DMS79 (cell line): ENCODE results near the gene SUN3.
A peak's percentile ranks its signal among the peaks of the same experiment; 100 is the strongest.

Experiments used
- DNase-seq: peaks from one replicate; lab custom pipeline; 2025; lab: John Stamatoyannopoulos, UW

Gene SUN3, protein sequence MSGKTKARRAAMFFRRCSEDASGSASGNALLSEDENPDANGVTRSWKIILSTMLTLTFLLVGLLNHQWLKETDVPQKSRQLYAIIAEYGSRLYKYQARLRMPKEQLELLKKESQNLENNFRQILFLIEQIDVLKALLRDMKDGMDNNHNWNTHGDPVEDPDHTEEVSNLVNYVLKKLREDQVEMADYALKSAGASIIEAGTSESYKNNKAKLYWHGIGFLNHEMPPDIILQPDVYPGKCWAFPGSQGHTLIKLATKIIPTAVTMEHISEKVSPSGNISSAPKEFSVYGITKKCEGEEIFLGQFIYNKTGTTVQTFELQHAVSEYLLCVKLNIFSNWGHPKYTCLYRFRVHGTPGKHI

DNA sequence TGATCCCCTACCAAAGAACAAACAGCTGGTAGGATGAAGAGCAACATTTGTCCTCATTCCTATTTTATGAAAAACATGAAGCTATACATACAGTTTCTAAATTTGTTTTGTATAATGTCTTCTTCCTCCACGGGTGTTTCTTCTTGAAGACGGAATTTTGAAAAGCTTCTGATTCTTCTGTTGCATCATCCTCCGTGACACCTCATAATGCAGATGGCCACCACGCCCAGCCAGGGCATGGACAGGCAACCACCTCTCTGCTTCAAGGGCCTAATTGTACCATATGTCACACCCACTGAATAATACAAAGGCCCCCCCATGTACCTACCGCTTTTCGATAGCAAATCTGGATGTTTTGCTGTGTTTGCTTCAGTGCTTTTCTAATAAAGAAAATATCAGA lies at the start of gene SUN3:
TSS of gene SUN3 (minus strand) at position 170 of the 400 bp plus-strand sequence. CDS start at position 1, 169 bp downstream.
- DNase-seq = no peak

DNA sequence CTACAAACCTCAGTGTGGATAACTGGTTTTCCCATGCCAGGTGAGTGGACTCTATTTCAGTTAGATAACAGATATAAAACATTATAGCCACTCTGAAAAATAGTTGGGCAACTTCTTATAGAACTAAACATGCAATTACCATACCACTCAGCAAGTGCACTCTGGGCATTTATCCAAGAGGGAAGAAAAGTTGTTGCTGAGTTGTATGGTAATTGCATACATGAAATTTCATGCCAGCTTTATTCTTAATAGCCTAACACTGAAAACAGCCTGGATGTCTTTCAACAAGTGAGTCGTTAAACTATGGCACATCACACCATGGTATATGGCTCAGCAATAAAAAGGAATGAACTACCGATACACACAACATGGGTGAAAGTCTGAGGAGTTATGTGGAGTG lies 49.6 kb upstream of the SUN3 start:
- peak; percentile 40 for DNase-seq

DNA sequence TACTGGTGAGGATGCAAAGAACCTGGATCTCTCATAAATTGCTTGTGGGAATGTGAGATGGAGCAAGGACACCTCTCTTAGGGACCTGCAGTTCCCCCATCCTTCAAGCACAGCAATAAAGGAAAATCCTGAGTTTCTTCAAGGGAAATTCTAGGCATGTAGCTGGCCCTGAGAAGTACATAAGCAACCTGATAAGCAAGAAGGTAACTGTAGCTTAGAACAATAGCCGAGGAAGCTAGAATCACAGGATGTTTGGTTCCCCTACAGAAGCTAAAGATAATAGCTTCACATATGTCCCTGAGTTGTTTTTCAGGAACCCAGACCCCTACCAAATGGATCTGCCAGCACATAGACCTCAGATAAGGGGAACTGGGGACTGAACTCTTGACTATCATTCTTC lies 48.5 kb upstream of the SUN3 start:
- DNase-seq = no peak

DNA sequence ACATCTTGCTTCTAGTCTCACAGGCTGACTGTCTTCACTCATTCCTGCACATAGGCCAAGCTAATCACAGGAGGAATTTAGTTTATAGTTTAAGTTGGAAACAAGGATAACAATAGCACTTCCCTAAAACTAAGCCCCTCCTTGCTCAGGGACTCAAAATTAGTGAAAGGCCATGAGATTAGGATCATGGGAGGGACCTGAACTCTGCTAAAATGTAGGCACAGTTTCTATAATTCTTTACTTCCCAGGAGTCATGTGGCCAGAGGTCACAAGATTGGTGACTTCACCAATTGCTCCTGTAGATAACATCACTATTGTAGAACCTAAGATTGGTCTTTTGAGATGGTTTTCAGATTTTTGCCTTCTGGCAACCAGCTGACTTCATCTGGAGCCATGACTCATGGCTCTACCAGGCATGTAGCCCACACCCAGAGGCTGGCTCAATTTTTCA lies 45.3 kb upstream of the SUN3 start:
- no peak for DNase-seq

DNA sequence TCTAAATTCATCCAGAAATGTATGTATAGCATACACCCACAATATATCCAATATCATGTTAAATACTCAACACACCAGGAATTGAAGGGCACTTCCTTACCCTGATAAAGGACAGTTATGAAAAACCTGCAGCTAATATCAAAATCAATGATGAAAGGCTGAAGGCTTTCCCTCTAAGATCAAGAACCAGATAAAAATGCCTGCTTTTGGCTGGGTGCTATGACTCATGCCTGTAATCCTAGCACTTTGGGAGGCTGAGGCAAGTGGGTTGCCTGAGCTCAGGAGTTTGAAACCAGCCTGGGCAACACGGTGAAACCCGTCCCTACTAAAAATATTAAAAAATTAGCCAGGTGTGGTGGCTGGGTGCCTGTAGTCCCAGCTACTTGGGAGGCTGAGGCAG lies 38.6 kb upstream of the SUN3 start:
- no peak for DNase-seq

DNA sequence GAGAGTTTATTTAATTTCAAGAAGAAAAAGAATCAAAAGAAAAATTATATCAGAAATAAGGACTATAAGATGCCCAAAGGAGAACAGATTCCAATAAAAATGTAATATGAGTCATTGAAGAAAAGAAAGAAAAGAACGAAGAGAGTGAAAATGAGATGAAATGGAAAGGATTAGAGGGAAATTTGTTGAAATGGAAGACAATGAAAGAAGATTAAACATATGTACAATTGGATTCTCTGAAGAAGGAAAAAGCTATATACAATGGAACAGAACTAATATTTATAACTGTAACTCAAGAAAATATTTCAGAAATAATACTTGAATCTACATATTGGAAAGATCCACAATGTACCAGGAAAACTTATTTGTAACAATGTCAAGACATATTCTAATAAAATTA lies 35.1 kb upstream of the SUN3 start:
- no peak for DNase-seq

DNA sequence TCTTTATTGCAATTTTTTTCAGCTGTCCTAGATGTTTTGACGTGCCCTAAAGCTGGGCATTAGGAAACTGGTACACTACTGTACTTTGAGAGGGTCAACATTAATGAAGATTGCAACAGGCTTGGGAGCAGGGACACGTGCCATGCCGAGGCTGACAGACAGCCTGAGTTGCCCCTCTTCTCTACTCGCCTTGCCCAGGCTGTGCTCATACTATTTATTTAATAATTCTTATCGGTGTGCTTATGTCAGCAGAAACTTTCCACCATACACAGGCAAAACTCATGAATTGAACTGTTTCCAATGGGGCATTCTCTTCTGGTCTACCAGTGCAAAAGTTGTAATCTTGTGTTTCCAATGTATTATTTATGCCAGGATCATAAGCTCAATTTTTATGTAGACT lies 30.8 kb upstream of the SUN3 start:
- no peak for DNase-seq

DNA sequence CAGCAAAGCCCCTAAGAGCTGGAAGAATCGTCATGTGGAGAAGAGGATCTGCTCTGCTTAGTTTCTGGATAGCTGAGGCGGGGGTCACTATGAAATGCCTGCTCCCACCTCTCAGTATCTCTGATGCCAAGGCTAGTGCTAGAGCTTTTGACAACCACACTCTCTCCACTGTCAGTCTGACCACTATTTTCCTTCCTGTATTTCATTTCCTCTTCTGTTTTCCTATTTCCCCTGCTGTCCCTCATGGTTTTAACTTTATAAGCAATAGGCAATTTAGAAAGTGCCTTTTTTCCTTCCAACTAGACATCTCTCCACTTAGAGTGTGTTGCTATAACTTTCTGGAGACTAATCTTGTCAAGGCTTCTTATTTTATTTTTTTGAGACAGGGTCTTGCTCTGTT lies 30.1 kb upstream of the SUN3 start:
- no peak for DNase-seq

DNA sequence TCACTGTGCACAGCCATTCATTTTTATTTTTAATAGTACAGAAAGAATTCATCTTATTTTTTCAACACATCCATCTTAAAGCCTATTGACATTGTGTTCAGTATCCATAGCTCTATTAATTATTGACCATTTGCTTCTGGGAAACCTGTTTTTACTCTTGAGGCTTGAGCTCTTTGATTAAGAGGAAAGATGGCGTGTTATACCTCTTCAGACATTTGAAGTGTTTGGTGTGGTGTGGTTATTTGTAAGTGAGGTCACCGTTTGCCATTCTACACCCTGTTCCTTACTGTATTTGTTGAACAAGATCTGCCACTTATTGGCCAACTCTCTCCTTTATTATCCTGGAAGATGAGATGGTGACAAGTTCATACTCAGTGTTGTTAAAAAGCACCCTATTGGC lies 24.8 kb upstream of the SUN3 start:
- no peak for DNase-seq

DNA sequence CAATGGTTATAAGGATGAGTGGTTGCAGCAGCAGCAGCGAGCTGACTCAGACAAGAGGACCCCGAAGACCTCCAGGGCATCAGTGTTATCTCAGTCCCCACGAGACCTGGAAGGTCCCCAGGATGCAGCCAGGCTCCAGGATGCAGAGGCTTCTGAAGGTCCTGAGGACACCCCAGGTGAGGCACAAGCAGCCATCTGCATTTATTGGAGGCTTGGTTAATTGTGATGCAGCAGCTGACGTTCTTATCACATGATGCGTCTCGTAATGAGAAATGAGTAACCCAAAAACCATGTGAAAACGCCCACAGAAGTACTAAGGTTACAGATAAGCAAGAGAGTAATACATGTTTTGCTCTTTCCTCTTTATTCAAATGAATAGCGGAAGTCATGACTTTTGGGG lies 23.8 kb upstream of the SUN3 start:
- DNase-seq = no peak

DNA sequence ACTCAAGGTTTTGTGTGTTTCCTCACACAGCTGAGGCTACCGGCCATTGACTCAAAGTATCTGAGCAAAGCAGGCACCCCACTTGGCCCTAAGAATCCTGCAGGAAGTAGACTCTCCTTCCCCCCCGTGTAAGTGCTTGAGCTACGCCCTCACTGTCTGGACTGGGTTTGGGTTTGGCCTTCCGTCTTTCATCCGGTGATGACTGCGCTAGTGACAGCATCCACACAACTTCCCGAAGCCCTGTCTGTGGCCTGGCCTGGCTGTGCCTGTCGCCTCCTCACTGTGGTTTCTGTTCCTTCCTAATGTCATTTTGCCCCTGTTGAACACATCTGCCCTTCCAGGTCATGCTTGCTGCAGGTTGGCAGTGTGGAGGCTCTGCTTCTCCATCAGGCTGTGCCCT lies 20.9 kb upstream of the SUN3 start:
- no peak for DNase-seq

DNA sequence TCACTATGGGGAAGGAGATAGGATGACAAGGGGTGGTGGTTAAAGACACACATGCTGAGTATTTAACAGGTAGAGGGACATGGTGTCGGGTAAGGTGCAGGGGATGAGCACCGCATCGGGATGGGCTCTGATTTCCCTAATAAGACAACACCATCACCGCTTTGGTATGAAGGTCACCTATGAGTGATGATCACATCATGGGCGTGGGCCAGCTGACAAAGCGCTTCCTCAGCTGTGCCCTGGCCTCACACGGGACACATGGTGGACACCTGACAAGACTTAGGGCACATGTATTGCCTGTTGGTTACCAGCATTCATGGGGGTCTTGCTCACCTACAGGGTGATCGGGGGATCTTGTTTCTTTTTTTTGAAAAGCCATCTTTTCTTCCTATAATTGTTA lies 19.2 kb upstream of the SUN3 start:
- DNase-seq = no peak

DNA sequence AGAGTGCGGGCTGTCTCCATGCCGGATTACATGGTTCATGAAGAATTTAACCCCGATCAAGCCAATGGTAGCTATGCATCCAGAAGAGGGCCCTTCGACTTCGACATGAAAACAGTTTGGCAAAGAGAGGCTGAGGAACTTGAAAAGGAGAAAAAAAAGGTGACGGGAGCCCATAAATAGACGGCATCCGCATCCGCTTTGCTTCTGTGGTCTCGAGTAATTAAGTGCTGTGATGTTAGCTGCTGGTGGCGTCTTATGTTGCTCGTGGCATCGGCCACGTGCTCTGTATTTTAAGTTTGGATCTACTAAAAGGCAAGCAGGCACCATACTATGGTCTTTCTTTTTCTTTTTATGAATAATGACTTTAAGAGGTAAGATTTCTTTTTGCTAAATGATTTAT lies 17.6 kb upstream of the SUN3 start:
- no peak for DNase-seq

DNA sequence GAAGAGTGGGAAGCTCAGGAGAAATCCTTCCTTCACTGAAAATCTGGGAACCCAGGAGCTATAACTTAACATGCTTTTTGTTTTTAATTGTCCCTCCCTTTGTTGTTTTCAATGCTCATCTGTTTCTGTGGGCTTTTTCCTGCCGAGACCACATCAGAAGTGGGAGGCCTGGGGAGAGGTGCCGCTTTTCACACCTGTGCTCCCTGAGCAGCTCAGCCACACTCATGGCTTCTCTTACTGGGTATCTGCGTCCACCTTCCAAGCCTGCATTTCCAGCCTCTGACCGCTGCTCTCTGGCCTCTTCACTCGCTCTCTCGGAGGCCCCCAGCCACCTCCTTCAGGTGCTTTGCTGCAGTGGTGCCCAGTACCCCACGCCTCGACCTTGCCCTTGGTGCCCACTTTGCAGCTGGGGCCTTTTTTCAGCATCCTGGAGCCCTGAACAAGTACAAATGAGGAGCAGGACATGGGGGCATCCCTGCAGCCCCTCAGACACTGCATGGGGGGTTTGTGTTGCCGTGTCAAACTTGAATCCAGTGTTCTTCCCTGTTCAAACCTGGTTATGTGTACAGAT lies 16.4 kb upstream of the SUN3 start:
- no peak for DNase-seq

DNA sequence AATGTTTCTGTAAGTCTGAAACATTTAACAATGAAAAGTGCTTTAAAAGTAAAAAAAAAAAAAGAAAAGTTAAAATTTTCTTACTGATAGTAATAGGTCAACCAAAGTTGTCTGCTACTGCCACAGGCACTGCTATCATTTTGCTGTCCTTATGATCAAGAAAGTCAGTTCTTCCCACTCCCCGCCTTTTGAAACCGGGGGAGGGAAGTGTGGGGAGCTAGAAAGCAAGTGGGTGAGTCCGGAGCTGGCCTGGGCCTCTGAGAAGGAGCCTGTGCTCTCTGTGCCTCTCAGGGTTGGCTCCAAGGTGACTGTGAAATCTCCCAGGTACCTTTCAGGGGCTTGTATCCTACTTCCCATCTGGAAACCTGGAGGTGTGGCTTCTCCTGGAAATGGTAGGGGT lies 13.7 kb upstream of the SUN3 start:
- DNase-seq = no peak

DNA sequence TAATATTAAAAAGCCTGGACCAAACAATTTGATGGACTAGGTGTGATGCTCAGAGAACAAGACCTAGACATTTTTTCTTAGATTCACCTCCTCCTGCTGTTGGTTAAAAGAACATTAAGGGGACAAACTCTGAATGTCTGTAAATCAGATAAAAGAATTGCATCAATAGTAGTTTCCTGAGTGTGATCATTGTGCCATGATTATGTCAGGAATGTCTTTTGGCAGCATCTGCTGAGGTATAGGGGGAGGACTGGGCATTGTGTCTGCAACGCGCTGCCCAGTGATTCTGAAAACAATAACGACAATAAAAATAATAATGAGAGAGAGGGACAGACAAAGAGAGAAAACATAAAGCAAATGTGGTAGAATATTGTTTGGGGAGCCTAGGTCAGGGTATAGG lies 13.3 kb upstream of the SUN3 start:
- no peak for DNase-seq

DNA sequence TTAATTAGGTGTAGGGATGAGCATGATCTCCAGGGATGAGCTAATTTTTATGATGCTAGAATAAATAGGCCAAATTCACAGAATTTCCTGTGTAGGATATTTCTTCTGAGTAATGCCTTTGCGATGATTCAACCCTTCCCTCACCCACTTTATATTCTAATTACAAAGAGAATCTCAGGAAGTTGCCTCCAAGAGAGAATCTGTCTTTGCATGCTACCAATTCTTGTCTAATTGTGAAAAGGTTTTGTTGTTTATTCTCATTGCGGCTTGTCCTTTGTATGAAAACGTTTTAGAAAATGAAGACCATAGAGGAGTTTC lies 12.7 kb upstream of the SUN3 start:
- DNase-seq = no peak

DNA sequence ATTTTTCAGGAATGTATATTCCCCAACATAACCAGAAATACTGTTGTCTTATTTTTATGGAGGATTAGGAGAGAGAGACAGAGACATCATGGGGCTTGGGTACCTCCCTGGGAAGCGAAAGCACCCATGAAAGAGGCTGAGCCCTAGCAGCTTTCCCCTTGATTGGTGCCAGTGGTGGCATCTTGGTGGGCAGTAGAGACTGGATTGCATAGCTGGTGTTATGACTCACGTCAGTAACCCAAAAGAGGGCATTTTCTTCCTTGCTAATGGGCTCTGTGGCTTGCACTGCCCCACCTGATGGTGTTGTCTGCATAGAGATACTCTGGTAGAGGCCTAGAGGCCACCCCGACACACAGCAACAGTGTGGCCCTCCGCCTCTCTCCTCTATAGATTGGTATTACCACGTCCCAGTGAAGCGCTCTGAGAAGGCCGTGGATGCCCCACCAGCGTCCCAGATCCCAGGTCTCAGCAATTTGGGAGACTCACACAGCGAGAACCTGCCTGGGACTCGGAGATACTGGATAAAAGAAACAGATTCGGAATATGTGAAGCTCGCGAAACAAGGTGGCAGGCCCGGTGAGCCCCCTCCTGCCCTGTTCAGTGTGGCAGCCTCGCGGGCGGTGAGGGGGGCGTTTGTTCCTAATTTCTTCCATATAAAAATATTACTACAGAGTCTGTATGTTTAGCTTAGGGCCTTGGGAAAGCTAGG lies 12.2 kb upstream of the SUN3 start:
- DNase-seq = no peak

DNA sequence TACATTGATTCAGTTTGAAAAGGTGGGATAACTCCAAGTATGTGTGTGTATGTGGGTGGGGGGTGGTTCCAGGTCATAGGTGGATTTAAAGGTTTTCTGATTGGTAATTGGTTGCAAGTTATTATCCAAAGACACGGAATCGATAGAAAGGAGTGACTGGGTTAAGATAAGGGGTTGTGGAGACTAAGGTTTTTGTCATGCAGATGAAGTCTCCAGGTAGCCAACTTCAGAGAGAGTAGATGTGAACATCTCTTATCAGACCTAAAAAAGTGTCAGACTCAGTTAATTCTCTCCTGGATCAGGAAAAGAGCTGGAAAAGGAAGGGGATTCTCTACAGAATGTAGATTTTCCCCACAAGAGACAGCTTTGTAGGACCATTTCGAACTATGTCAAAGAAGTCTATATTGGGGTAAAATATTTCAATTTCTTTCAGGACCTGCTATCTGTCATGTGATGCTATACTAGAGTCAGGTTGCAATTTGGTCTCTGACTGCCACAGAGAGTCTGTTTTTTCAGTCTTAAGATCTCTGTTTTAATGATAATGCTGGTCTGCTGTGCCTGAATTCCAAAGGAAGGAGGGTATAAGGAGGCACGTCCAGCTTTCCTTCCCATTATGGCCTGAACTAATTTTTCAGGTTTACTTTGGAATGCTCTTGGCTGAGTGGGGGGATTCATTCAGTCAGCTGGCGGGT lies 10.1 kb upstream of the SUN3 start:
- no peak for DNase-seq

DNA sequence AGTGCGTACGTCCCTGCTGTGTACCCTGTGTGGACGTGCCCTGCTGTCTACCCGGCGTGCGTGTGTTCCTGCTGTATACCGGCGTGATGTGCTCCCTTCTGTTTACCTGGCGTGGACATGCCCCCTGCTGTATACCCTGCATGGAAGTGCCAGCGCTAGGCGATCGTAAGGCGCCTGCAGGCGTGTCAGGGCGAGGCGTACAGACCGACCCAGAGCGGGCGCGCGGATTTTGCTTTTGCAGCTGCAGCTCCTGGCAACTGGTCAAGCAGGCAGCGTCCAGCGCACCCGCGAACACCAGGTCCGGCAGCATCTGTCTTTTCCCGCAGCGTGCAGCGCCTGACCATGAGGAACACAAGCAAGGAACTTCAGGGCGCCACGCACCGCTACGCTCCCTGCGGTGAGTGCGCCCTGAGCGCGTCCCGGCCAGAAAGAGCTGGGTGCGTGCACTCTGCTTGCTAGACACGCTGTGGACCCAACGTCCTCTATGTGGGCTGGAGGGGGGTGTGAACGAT lies 7.1 kb upstream of the SUN3 start:
- no peak for DNase-seq

DNA sequence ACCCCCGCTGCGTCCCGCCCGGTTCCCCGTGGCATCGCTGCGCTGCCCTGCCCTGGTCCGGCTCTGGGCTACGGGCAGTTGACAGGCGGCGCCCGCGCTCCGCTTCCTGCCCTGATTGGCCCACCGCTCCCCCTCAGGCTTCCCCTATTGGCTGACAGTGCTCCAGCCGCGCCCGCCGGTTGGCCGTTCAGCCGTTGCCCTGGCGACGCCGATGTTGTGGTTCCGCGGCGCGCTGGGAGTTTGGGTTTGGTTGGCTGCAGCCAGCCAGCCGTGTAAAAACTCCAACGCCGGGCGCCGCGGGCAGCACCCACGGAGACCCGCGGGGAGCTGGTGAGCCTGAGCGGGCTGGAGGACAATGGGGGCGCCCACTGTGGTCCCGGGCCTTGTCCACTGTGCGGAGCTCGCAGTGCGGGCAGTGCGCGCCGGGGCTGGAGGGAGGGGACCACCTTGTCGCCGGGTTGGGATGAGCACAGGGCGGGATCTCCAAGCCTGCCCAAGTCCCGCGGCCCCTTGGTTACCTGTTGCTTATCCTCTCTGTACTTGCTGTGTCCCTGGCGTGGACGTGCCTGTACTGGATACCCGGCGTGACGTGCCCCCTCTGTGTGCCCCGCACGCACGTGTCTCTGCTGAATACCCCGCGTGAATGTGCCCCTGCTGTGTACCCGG lies 6.5 kb upstream of the SUN3 start, which contains the start of gene C7orf57:
TSS of gene C7orf57 (plus strand) at position 243 of the 666 bp plus-strand sequence. CDS start 766 bp downstream, outside the sequence.
- peak; percentile 32 for DNase-seq

DNA sequence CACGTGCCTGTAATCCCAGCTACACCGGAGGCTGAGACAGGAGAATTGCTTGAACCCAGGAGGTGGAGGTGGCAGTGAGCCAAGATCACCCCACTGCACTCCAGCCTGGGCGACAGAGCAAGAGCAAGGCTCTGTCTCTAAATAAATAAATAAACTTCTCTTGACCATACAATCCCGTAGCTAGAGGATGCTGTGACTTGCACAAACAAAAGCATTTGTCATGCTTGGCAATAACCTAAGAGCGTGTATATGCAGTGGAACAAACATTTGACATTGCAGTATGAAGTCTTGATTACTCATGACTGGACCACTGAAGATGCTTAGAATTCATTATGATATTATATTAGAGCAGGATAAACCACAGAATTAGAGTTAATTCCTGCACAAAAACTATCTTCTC lies 5.0 kb upstream of the SUN3 start:
- DNase-seq = no peak
